ENCODE measurements around the gene TUBA4B.
"Not testable (repeated sequence)": the region's sequence is repeated elsewhere in the genome, so short reads cannot be mapped to it uniquely, and the experiment has no call there.

TUBA4B gene

GRCh38 chr2:219250049-219250781, 2.8 kb upstream of the TUBA4B start:
- DNase-seq (ENCODE audit: low read depth): no peak
- TF ChIP-seq CTCF (IDR thresholded peaks at IDR 0.05; ENCODE audit: low read depth, low read length, missing control alignments): no peak
- H3K4me3 ChIP-seq (ENCODE audit: low read depth, low read length): no peak overlapping the region; the same call in 1 of the 2 replicates

DNA sequence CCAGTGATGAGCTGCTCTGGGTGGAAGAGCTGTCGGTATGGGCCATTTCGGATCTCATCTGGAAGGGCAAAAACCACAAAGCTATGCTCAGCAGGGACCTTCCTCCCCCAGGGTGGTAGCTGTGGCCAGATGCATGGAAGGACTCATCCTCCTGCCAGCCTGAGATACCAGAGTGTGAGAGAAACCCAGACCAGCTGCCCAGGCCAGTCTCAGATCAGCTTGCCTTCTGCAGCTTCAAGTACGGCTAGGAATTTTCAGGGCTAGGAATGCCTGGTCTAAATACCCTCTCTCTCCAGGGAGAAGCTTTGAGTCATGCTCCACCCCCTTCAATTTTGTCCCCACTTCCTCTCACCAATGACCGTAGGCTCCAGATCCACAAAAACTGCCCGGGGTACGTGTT, 1.4 kb upstream of the TUBA4B start:
- DNase-seq (ENCODE audit: low read depth): no peak
- H3K4me3 ChIP-seq (ENCODE audit: low read depth, low read length): peak overlapping the region; percentile 84
- TF ChIP-seq CTCF (IDR thresholded peaks at IDR 0.05; ENCODE audit: low read depth, low read length, missing control alignments): no peak

- no peak for TF ChIP-seq CTCF (IDR thresholded peaks at IDR 0.05; ENCODE audit: low read depth, low read length, missing control alignments)
- H3K4me3 ChIP-seq (ENCODE audit: low read depth, low read length): peak overlapping the region; percentile 84
- no peak for DNase-seq (ENCODE audit: low read depth)
Measured at GRCh38 chr2:219252084-219252483, 959 bp upstream of the TUBA4B start.

GRCh38 chr2:219252570-219252899, 508 bp upstream of the TUBA4B start:
- peak overlapping the region; percentile 84 for H3K4me3 ChIP-seq (ENCODE audit: low read depth, low read length)
- TF ChIP-seq CTCF (IDR thresholded peaks at IDR 0.05; ENCODE audit: low read depth, low read length, missing control alignments): no peak
- no peak for DNase-seq (ENCODE audit: low read depth)

DNA sequence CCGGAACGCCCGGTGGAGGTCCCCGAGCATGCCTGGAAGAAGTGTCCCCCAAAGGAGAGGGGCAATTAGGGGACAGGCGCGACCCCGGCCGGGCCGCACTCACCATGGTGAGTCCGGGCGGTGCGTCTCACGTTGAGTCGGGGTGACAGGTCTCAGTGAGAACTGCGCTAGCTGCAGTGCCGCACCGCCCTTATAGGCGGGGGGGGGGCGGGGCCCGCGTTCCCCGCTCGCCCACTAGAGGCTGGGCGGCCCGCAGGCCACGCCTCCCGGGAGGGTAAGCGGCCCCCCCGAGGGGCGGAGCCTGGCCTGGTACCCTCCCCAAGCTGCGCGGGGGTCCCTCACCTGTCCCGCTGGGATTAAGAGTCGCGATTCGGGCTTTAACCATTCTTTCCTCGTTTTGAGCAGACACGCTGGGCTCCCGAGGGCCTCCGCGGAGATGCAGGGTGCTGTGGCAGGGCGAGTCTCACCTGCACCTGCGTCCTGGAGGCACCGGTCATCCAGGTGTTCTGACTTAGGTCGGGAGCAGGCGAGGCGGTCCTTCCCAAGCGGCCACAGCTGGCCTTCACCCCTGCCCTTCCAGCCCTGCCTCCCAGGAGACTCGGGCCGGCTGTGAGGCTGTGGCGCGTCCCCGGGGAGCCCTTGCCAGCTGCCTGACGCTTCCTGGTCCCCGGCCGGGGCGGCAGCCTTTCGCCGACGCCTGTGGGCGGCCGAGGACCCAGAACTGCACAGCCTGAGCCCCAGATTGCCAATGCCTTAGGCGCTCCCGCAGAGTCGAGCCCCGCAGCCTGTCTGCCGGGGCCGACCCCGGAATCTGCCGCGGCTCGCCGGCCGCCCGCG, 928 bp downstream of the TUBA4B start, which contains the start of gene TUBA4A:
Gene TUBA4A (minus strand): TSS at position 166 of the 837 bp plus-strand sequence. CDS start 60 bp downstream, at position 106.
- TF ChIP-seq CTCF (IDR thresholded peaks at IDR 0.05; ENCODE audit: low read depth, low read length, missing control alignments): no peak
- H3K4me3 ChIP-seq (ENCODE audit: low read depth, low read length): peak within 1 kb of the TSS; percentile 84
- DNase-seq (ENCODE audit: low read depth): no peak

DNA sequence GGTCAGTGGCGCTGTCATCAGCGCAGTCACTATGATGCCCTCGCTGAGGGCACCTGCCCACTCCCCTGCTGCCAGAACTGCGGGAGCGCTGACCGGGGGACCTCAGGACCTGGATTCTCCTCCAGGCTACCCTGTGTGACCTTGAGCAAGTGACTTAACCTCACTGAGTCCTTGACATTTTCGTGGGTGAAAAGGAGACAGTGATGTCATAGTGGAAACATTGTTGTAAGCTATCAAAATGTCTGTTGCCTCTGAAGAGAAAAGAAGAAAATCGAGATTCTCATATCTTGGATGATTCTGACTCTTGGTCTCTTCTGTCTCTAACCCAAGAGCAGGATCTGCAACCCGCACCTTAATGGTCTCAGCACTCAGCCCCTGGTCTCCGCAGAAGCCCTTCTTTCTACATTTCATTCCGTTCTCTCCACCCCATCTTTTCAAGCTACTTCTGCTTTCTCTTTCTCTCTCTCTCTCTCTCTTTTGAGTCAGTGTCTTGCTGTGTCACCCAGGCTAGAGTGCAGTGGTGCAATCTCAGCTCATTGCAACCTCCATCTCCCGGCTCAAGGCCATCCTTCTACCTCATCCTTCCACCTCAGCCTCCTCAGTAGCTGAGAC, 1.7 kb downstream of the TUBA4B start:
- no peak for DNase-seq (ENCODE audit: low read depth)
- H3K4me3 ChIP-seq (ENCODE audit: low read depth, low read length): peak overlapping the region; percentile 84
- no peak for TF ChIP-seq CTCF (IDR thresholded peaks at IDR 0.05; ENCODE audit: low read depth, low read length, missing control alignments)

- not testable (repeated sequence) for DNase-seq (ENCODE audit: low read depth); H3K4me3 ChIP-seq (ENCODE audit: low read depth, low read length)
Measured at GRCh38 chr2:219258942-219259341, 5.9 kb downstream of the TUBA4B start.
